Astrocyte of the spinal cord (primary cell): ENCODE measurements around the gene ANKS1B.

Experiments used
- DNase-seq: peaks from one replicate; pipeline ENCODE4 v3.0.0; 2011; ENCODE audit warnings: low read depth, low spot score
- H3K4me3 ChIP-seq: 2 replicates; pipeline ENCODE4 v1.5.1; 2011; ENCODE audit warnings: low read depth, mild to moderate bottlenecking, low read length, moderate library complexity
- CTCF ChIP-seq: IDR thresholded peaks from 2 replicates; pipeline ENCODE4 v1.5.1; 2012; ENCODE audit warnings: low read depth, mild to moderate bottlenecking, low read length, inconsistent platforms
- in situ Hi-C: cut with HindIII; loops from 2 replicates; pipeline ENCODE4 v1.10.0; 2017; ENCODE audit warnings: low sequenced_read_pairs

Gene ANKS1B

GRCh38 chr12:98721204-98721702, 1263.5 kb downstream of the ANKS1B start:
- in situ Hi-C loops, result no loop called here
- DNase-seq, result no peak
- H3K4me3 ChIP-seq, result no peak overlapping the region
- no peak for TF ChIP-seq CTCF

DNA sequence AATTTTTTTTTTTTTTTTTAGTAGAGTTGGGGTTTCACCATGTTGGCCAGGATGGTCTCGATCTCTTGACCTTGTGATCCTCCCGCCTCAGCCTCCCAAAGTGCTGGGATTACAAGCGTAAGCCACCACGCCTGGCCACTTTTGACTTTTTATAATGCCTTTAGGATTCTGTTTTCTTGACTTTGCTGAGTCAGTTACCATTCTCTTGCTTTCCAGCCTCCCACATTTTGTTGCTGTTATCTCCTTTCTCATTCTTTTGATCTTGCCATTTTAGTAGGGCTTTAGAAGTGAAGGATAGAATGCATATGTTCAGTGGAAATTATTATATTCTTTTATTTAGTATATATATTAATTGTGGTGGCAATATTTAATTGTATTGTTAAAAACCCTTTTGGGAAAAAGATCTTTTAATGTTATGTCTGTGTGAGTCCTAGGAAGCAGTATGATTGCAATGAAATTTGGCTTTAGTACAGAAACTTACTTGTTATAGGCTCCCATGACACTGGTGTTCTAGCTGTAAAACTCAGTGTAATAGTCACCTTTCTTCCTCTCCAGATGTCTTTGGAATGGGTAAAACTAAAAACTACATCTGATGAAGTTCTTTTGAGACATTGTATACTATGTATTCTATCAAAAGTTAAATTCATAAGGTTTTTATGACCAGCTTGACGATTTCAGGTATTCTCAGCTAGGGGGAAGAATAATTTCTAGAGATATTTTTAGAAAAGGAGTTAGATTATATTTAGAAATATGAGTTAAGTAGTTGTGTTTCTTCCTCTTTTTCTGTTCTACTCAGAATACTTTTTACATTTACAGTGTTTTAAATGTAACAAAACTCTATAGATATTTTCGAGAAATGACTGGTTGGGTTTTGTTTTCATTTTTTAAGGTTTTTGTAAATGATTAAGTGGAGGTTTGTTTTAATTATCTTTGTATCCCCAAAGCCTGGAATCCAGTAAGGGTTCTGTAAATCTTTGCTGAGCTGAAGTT, 1264.9 kb downstream of the ANKS1B start:
- TF ChIP-seq CTCF, result no peak
- H3K4me3 ChIP-seq, result no peak overlapping the region
- in situ Hi-C loops, result no loop called here
- DNase-seq, result no peak

GRCh38 chr12:98714426-98714825, 1270.3 kb downstream of the ANKS1B start:
- in situ Hi-C loops, result no loop called here
- H3K4me3 ChIP-seq, result no peak overlapping the region
- no peak for DNase-seq
- no peak for TF ChIP-seq CTCF

DNA sequence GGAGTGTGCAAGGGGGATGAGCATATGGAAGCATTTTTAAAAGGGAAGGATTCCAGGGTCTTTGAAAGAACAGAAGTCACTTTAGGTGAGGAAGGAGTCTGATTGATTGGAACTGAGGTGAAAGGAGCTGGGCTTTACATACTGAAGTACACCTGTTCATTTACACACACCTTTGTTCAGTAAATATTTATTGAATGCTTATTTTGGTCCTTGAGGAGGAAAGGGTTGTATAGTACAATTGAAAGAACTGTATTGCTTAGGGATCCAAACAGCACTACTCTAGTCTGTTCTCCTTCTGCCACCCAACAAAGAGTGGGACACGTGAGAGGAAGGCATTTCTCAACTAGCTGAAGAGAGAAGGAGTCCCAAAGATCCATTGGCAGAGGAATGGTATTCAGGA, 1275.7 kb downstream of the ANKS1B start:
- H3K4me3 ChIP-seq, result no peak overlapping the region
- in situ Hi-C loops, result no loop called here
- DNase-seq, result no peak
- no peak for TF ChIP-seq CTCF

DNA sequence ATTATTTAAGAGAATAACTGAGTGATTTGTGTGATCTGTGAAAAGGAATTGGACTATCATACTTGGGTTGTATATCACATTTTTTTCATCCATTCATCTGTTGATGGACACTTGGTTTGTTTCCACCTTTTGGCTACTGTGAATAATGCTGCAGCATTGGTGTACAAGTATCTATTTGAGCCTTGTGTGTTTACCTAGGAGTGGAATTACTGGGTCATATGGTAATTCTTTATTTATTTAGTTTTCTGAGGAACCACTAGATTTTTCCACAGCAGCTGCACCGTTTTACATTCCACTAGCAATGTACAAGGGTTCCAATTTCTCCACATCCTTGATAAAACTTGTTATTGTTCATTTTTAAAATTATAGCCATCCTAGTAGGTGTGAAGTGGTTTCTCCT, 1283.6 kb downstream of the ANKS1B start:
- in situ Hi-C loops, result no loop called here
- H3K4me3 ChIP-seq, result no peak overlapping the region
- no peak for TF ChIP-seq CTCF
- DNase-seq, result peak; percentile 22

GRCh38 chr12:98699586-98699985, 1285.2 kb downstream of the ANKS1B start:
- in situ Hi-C loops, result no loop called here
- no peak overlapping the region for H3K4me3 ChIP-seq
- no peak for TF ChIP-seq CTCF
- DNase-seq, result no peak
